Hematopoietic multipotent progenitor cell (in vitro differentiated cells): ENCODE data around the gene LEFTY1. TPM values are rescaled to one million over a fixed set of nuclear protein-coding genes. Genes with fewer than 3 reads are reported as not detected.

Experiments
- small RNA-seq: library from RNA; depleted of rRNA; stranded (forward); fragments of <200 nt; gene quantifications from one replicate; pipeline ENCODE3, GENCODE V24; 2012
- total RNA-seq: library from RNA; depleted of rRNA; stranded (reverse); fragments of >200 nt; gene quantifications from one replicate; pipeline ENCODE4 v1.2.3, GENCODE V29; 2012

Gene LEFTY1
- total RNA-seq, 1 donor, result under 0.01 TPM

Small RNA genes within 50 kb of the gene (small RNA-seq; reads per million reads assigned to genes)
- not detected for gene AL117348.1

Other genes starting within 250 kb of the LEFTY1 start
- 0.54 TPM for gene ENAH, start 236.0 kb downstream of the LEFTY1 start, total RNA-seq
- gene SRP9, start 111.3 kb downstream of the LEFTY1 start, total RNA-seq, result 126 TPM
- 3.2 TPM for gene EPHX1, start 79.0 kb downstream of the LEFTY1 start, total RNA-seq
- 70.0 TPM for gene TMEM63A, start 6.8 kb downstream of the LEFTY1 start, total RNA-seq
- 135 TPM for gene PYCR2, start 35.1 kb upstream of the LEFTY1 start, total RNA-seq
- gene LEFTY2, start 52.1 kb upstream of the LEFTY1 start, total RNA-seq, result 0.27 TPM
- 21.5 TPM for gene SDE2, start 110.2 kb upstream of the LEFTY1 start, total RNA-seq
- gene H3-3A, start 173.6 kb upstream of the LEFTY1 start, total RNA-seq, result 419 TPM